H9 (cell line): ENCODE measurements around the gene ADCY1. TPM values are rescaled to one million over a fixed set of nuclear protein-coding genes. Genes with fewer than 3 reads are reported as not detected.

ENCODE experiments used
- DNase-seq: peaks from one replicate; pipeline ENCODE4 v3.0.0-alpha.2; 2017
- H2AFZ ChIP-seq: one replicate; pipeline ENCODE4 v1.6.1; 2013; ENCODE audit warnings: mild to moderate bottlenecking, low read length, control low read depth, moderate library complexity
- H2AK5ac ChIP-seq: 2 replicates; pipeline ENCODE4 v1.6.1; 2013; ENCODE audit warnings: low read length, control low read depth, mixed read lengths; ENCODE audit not compliant: insufficient read length
- H2BK120ac ChIP-seq: one replicate; pipeline ENCODE4 v1.6.1; 2013; ENCODE audit warnings: low read depth, mild to moderate bottlenecking, low read length, control low read depth, inconsistent platforms; ENCODE audit not compliant: poor library complexity, severe bottlenecking
- H2BK12ac ChIP-seq: 2 replicates; pipeline ENCODE4 v1.6.1; 2013; ENCODE audit warnings: low read length, control low read depth, mixed read lengths, low read depth; ENCODE audit not compliant: insufficient read length
- H2BK15ac ChIP-seq: 2 replicates; pipeline ENCODE4 v1.6.1; 2013; ENCODE audit warnings: low read depth, low read length, control low read depth
- H2BK20ac ChIP-seq: one replicate; pipeline ENCODE4 v1.6.1; 2013; ENCODE audit warnings: low read depth, mild to moderate bottlenecking, low read length, control low read depth, inconsistent platforms; ENCODE audit not compliant: poor library complexity, severe bottlenecking
- H2BK5ac ChIP-seq: 2 replicates; pipeline ENCODE4 v1.6.1; 2013; ENCODE audit warnings: low read length, control low read depth, mixed read lengths; ENCODE audit not compliant: insufficient read length
- H3K14ac ChIP-seq: 2 replicates; pipeline ENCODE4 v1.6.1; 2013; ENCODE audit warnings: low read length, control low read depth; ENCODE audit not compliant: insufficient read depth
- H3K18ac ChIP-seq: 2 replicates; pipeline ENCODE4 v1.6.1; 2013; ENCODE audit warnings: low read depth, mild to moderate bottlenecking, mixed read lengths, low read length, control low read depth; ENCODE audit not compliant: insufficient read length
- H3K23ac ChIP-seq: 2 replicates; pipeline ENCODE4 v1.6.1; 2013; ENCODE audit warnings: low read length, control low read depth, mixed read lengths, low read depth; ENCODE audit not compliant: insufficient read length
- H3K23me2 ChIP-seq: 2 replicates; pipeline ENCODE4 v1.6.1; 2013; ENCODE audit warnings: low read depth, mild to moderate bottlenecking, mixed read lengths, low read length, control low read depth; ENCODE audit not compliant: insufficient read length, poor library complexity, severe bottlenecking
- H3K27ac ChIP-seq: 2 replicates; pipeline ENCODE4 v1.5.1; 2013; ENCODE audit warnings: low read length, control low read depth, mixed read lengths, low read depth; ENCODE audit not compliant: insufficient read length
- H3K27me3 ChIP-seq: 2 replicates; pipeline ENCODE4 v1.6.1; 2013; ENCODE audit warnings: low read length, control low read depth, inconsistent platforms; ENCODE audit not compliant: insufficient read depth
- H3K4ac ChIP-seq: 2 replicates; pipeline ENCODE4 v1.6.1; 2013; ENCODE audit warnings: low read depth, mild to moderate bottlenecking, control low read depth, inconsistent platforms, low read length, moderate library complexity
- H3K4me1 ChIP-seq: 2 replicates; pipeline ENCODE4 v1.6.1; 2013; ENCODE audit warnings: low read length, control low read depth, inconsistent platforms; ENCODE audit not compliant: insufficient read depth
- H3K4me2 ChIP-seq: 2 replicates; pipeline ENCODE4 v1.6.1; 2013; ENCODE audit warnings: low read length, control low read depth, mixed read lengths; ENCODE audit not compliant: insufficient read length, insufficient read depth
- H3K56ac ChIP-seq: 2 replicates; pipeline ENCODE4 v1.6.1; 2013; ENCODE audit warnings: low read depth, mild to moderate bottlenecking, mixed read lengths, low read length, control low read depth; ENCODE audit not compliant: insufficient read length
- H3K79me1 ChIP-seq: 2 replicates; pipeline ENCODE4 v1.6.1; 2013; ENCODE audit warnings: low read depth, mild to moderate bottlenecking, moderate library complexity, low read length, control low read depth, inconsistent platforms; ENCODE audit not compliant: insufficient read depth, poor library complexity, severe bottlenecking
- H3K79me2 ChIP-seq: 2 replicates; pipeline ENCODE4 v1.6.1; 2013; ENCODE audit warnings: low read length, control low read depth, inconsistent platforms; ENCODE audit not compliant: insufficient read depth
- H3K9ac ChIP-seq: 2 replicates; pipeline ENCODE4 v1.6.1; 2013; ENCODE audit warnings: low read length, control low read depth, mixed read lengths; ENCODE audit not compliant: insufficient read length; ENCODE audit errors: extremely low read depth
- H3K9me3 ChIP-seq: one replicate; pipeline ENCODE4 v1.6.1; 2013; ENCODE audit warnings: low read depth, low read length, inconsistent platforms; ENCODE audit not compliant: control insufficient read depth
- H3T11ph ChIP-seq: one replicate; pipeline ENCODE4 v1.6.1; 2013; ENCODE audit warnings: mild to moderate bottlenecking, low read length, control low read depth, inconsistent platforms
- H4K20me1 ChIP-seq: one replicate; pipeline ENCODE4 v1.6.1; 2013; ENCODE audit not compliant: control insufficient read depth, insufficient read length, insufficient read depth
- H4K5ac ChIP-seq: 2 replicates; pipeline ENCODE4 v1.6.1; 2013; ENCODE audit warnings: low read depth, mild to moderate bottlenecking, mixed read lengths, low read length, control low read depth; ENCODE audit not compliant: insufficient read length
- H4K8ac ChIP-seq: replicated peaks from 2 replicates; pipeline ENCODE4 v1.6.1; 2013; ENCODE audit warnings: low read length, control low read depth, mixed read lengths, low read depth; ENCODE audit not compliant: insufficient read length
- H4K91ac ChIP-seq: 2 replicates; pipeline ENCODE4 v1.6.1; 2013; ENCODE audit warnings: low read depth, mild to moderate bottlenecking, moderate library complexity, mixed read lengths, low read length, control low read depth; ENCODE audit not compliant: insufficient read length
- H3K27ac Mint-ChIP-seq, 3 experiments: 2 replicates in 2 of 3; 3 replicates in 1 of 3; pipeline ENCODE4 v1.8.0; 2020 to 2021; ENCODE audit warnings: mixed read lengths in 3 of 3, mild to moderate bottlenecking in 1 of 3, moderate library complexity in 1 of 3
- H3K27me3 Mint-ChIP-seq: 2 replicates; pipeline ENCODE4 v1.8.0; 2021; ENCODE audit warnings: low read depth, mild to moderate bottlenecking, moderate library complexity, mixed read lengths
- H3K36me3 Mint-ChIP-seq, 3 experiments: 2 replicates in 2 of 3; 3 replicates in 1 of 3; pipeline ENCODE4 v1.8.0; 2020 to 2021; ENCODE audit warnings: low read depth in 3 of 3, mixed read lengths in 3 of 3; ENCODE audit not compliant: insufficient read depth in 1 of 3
- H3K4me1 Mint-ChIP-seq, 2 experiments: 2 replicates each; pipeline ENCODE4 v1.8.0; 2020; ENCODE audit warnings: mixed read lengths in 2 of 2
- H3K4me3 Mint-ChIP-seq, 2 experiments: 2 replicates in 1 of 2; 3 replicates in 1 of 2; pipeline ENCODE4 v1.8.0; 2020 to 2021; ENCODE audit warnings: mild to moderate bottlenecking in 2 of 2, mixed read lengths in 2 of 2, moderate library complexity in 1 of 2
- H3K9me3 Mint-ChIP-seq, 2 experiments: 2 replicates in 1 of 2; 3 replicates in 1 of 2; pipeline ENCODE4 v1.8.0; 2020; ENCODE audit warnings: mild to moderate bottlenecking in 2 of 2, mixed read lengths in 2 of 2, moderate library complexity in 1 of 2
- CTCF ChIP-seq: fragments of 200-600 bp; sonication (generic); conservative IDR thresholded peaks from 3 replicates; pipeline ENCODE4 v1.8.0; 2021; ENCODE audit warnings: antibody characterized with exemption, mild to moderate bottlenecking
- WGBS: extraction: QIAGEN DNeasy Blood & Tissue Kit; methylation state at CpG from one replicate; pipeline ENCODE4 v1.1.7; 2013; ENCODE audit warnings: missing lambda C conversion rate, low lambda C conversion rate, mixed read lengths; ENCODE audit not compliant: insufficient read length; ENCODE audit errors: extremely low coverage; 5-methylcytosine and 5-hydroxymethylcytosine counted together
- total RNA-seq: library from RNA; stranded (reverse); gene quantifications from 2 replicates; pipeline ENCODE4 v1.2.1, GENCODE V29; 2021

The ADCY1 gene
- total RNA-seq, 1 experiment from 2014 or later: 21.6 TPM

- no peak overlapping the region for H4K8ac ChIP-seq
- no peak overlapping the region for H3K9ac ChIP-seq
- H3K36me3 Mint-ChIP-seq: peaks cover 5 to 14% (median 9%) of the 10 kb centered on the region in 3 experiments; a peak in 6 of 7 replicates
- WGBS: no CpG with 5 or more reads among the region's 14 CpGs
- H3K4me3 Mint-ChIP-seq: no peak overlapping the region
- no peak overlapping the region for H3K18ac ChIP-seq
- H3K23me2 ChIP-seq: no peaks in the 10 kb centered on the region
- H2BK20ac ChIP-seq: no peak overlapping the region
- H4K5ac ChIP-seq: no peak overlapping the region
- H2AK5ac ChIP-seq: no peak overlapping the region
- TF ChIP-seq CTCF: no peak
- H4K91ac ChIP-seq: no peak overlapping the region
- no peak overlapping the region for H2BK12ac ChIP-seq
- no peak overlapping the region for H2BK15ac ChIP-seq
- DNase-seq: no peak
- H4K20me1 ChIP-seq: peaks cover 2% of the 10 kb centered on the region
- no peak overlapping the region for H2BK120ac ChIP-seq
- H3K4me2 ChIP-seq: no peak overlapping the region
- H3K14ac ChIP-seq: no peak overlapping the region; the same call in 1 of the 2 replicates
- H3K9me3 ChIP-seq: no peaks in the 10 kb centered on the region
- H3K4me1 ChIP-seq: no peaks in the 10 kb centered on the region
- no peak overlapping the region for H3K27ac ChIP-seq
- no peaks in the 10 kb centered on the region for H3K9me3 Mint-ChIP-seq
- H3K79me2 ChIP-seq: no peaks in the 10 kb centered on the region
- H3K27me3 Mint-ChIP-seq: no peaks in the 10 kb centered on the region
- no peak overlapping the region for H3T11ph ChIP-seq
- no peak overlapping the region for H3K27ac Mint-ChIP-seq
- H3K79me1 ChIP-seq: no peaks in the 10 kb centered on the region
- H3K4ac ChIP-seq: no peak overlapping the region
- peaks cover 4 to 13% of the 10 kb centered on the region in 2 experiments; a peak in 2 of 4 replicates for H3K4me1 Mint-ChIP-seq
- no peak overlapping the region for H2BK5ac ChIP-seq
- H3K27me3 ChIP-seq: no peaks in the 10 kb centered on the region
- no peak overlapping the region for H3K56ac ChIP-seq
- H2AFZ ChIP-seq: no peak overlapping the region
- H3K23ac ChIP-seq: no peak overlapping the region
Measured at GRCh38 chr7:45708046-45708950, 134.1 kb downstream of the ADCY1 start.
